SK-N-MC (cell line): Measurements from ENCODE around the gene LYPD4.

ENCODE experiments used
- DNase-seq: peaks from one replicate; pipeline ENCODE4 v3.0.0-alpha.2; 2011; ENCODE audit warnings: low read depth, low spot score
- H3K27ac ChIP-seq: fragments of 200-600 bp; sonication (generic); 2 replicates; pipeline ENCODE4 v1.5.1; 2016; ENCODE audit warnings: mixed run types
- H3K36me3 ChIP-seq: fragments of 200-600 bp; sonication (generic); 2 replicates; pipeline ENCODE4 v1.6.1; 2017; ENCODE audit warnings: antibody characterized with exemption, low read length, mixed read lengths; ENCODE audit not compliant: insufficient read depth
- H3K4me3 ChIP-seq: fragments of 200-600 bp; sonication (generic); 2 replicates; pipeline ENCODE4 v1.5.1; 2016
- H3K9ac ChIP-seq: fragments of 200-600 bp; sonication (generic); 2 replicates; pipeline ENCODE4 v1.8.0; 2017; ENCODE audit warnings: mixed run types, mixed read lengths; ENCODE audit not compliant: insufficient read length
- H3K9me3 ChIP-seq: fragments of 200-600 bp; sonication (generic); 2 replicates; pipeline ENCODE4 v1.6.1; 2017; ENCODE audit warnings: low read depth, mild to moderate bottlenecking, antibody characterized with exemption, low read length, moderate library complexity, mixed read lengths
- EZH2 ChIP-seq: fragments of 200-600 bp; sonication (generic); IDR thresholded peaks from one replicate; pipeline ENCODE4 v1.6.1; 2017; ENCODE audit warnings: antibody characterized with exemption
- FOXP2 ChIP-seq: optimal IDR thresholded peaks from 2 replicates; pipeline ENCODE3; 2011; ENCODE audit warnings: mild to moderate bottlenecking, moderate library complexity; ENCODE audit not compliant: insufficient read depth; ENCODE audit errors: extremely low read length, control extremely low read depth
- POLR2AphosphoS5 ChIP-seq: IDR thresholded peaks from 2 replicates; pipeline ENCODE4 v1.6.1; 2012; ENCODE audit warnings: mild to moderate bottlenecking, low read depth, low read length, borderline replicate concordance

The LYPD4 gene

GRCh38 chr19:41861116-41861768, 16.8 kb upstream of the LYPD4 start:
- no peak for DNase-seq
- TF ChIP-seq POLR2AphosphoS5 (no peak), EZH2 (no peak), FOXP2 (no peak)
- Histone ChIP-seq H3K9ac (peak overlapping the region; percentile 99), H3K27ac (peak overlapping the region; percentile 97), H3K9me3 (no peaks in the 10 kb centered on the region), H3K36me3 (peaks cover 56% of the 10 kb centered on the region), H3K4me3 (peak overlapping the region; percentile 100)

DNA sequence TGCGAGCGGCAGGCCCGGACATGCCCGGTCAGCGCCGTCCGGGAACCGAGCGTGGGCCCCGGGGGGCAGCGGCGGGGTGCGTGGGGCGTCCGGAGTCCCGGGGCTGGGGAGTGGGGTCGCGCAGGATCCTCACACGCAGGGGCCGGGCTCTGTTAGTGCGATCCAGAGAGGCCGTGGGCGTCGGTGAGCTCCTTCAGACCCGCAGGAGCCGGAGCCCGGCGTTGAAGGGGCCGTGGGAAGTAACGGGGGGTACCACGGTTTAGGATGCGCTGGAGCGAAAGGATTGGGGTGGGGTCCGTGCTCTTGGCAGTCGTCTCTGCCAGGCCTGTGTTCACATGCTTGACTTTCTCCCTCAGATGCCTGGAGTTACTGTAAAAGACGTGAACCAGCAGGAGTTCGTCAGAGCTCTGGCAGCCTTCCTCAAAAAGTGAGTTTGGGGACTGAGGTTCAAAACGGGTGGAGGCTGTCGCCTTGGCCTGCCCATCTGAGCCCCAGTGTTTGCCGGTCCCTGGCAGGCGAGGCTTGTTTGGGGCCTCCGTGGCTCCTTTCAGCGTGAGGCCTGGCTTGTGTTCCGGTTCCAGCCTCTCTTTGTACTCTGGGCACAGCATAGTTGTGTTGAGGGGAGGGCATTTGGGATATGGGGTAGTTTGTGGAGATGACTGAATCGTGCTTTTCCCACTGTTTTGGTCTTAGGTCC, 16.1 kb upstream of the LYPD4 start:
- no peaks in the 10 kb centered on the region for H3K9me3 ChIP-seq
- peak; percentile 34; the same call in 1 of the 2 replicates for TF ChIP-seq POLR2AphosphoS5
- TF ChIP-seq EZH2, result no peak
- no peak for DNase-seq
- H3K4me3 ChIP-seq, result peak overlapping the region; percentile 100
- H3K9ac ChIP-seq, result peak overlapping the region; percentile 99
- peaks cover 52% of the 10 kb centered on the region for H3K36me3 ChIP-seq
- H3K27ac ChIP-seq, result peak overlapping the region; percentile 97

DNA sequence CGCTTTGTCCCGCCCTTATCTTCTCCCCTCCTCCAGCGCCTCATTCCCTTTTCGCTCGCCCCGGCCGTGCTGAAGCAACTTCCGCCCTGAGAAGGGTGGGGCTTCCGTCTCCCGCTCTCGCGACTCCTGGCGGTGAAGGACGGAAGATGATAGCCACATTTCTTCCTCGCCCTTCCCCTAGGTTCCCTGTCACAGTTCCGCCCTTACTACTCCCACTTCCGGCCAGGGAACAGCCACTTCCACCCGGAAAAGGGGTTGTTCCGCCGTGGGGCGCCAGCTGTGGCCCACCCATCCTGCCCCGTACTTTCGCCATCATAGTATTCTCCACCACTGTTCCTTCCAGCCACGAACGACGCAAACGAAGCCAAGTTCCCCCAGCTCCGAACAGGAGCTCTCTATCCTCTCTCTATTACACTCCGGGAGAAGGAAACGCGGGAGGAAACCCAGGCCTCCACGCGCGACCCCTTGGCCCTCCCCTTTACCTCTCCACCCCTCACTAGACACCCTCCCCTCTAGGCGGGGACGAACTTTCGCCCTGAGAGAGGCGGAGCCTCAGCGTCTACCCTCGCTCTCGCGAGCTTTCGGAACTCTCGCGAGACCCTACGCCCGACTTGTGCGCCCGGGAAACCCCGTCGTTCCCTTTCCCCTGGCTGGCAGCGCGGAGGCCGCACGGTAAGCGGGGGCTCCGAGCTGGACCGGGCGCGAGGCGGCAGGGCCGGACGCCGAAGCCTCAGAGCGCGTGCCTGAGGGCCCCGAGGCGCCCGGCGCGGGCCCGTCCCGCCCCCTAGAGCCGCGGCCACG, 15.3 kb upstream of the LYPD4 start, which contains the start of gene RPS19:
Gene RPS19 (plus strand): TSS at position 638 of the 801 bp plus-strand sequence. CDS start 520 bp downstream, outside the sequence.
- peak; percentile 96 for DNase-seq
- Histone ChIP-seq H3K4me3 (peak within 1 kb of the TSS; percentile 100), H3K9me3 (no peaks in the 10 kb centered on the region), H3K36me3 (peaks cover 44% of the 10 kb centered on the region), H3K27ac (peak within 1 kb of the TSS; percentile 97), H3K9ac (peak within 1 kb of the TSS; percentile 99)
- peak; percentile 97 for TF ChIP-seq POLR2AphosphoS5
- TF ChIP-seq EZH2, result no peak

- peaks cover 38% of the 10 kb centered on the region for H3K36me3 ChIP-seq
- peak overlapping the region; percentile 70 for H3K9ac ChIP-seq
- peak overlapping the region; percentile 1 for H3K27ac ChIP-seq
- H3K9me3 ChIP-seq, result no peaks in the 10 kb centered on the region
- TF ChIP-seq EZH2 (no peak), FOXP2 (no peak), POLR2AphosphoS5 (peak; percentile 60)
- peak overlapping the region; percentile 100 for H3K4me3 ChIP-seq
- no peak for DNase-seq
Observed at GRCh38 chr19:41859213-41859617, 14.7 kb upstream of the LYPD4 start.

GRCh38 chr19:41853768-41854167, 9.3 kb upstream of the LYPD4 start:
- no peak for TF ChIP-seq POLR2AphosphoS5
- TF ChIP-seq EZH2, result no peak
- no peak for TF ChIP-seq FOXP2
- DNase-seq, result no peak
- Histone ChIP-seq H3K4me3 (no peak overlapping the region), H3K27ac (no peak overlapping the region), H3K36me3 (no peaks in the 10 kb centered on the region), H3K9ac (no peak overlapping the region), H3K9me3 (no peaks in the 10 kb centered on the region)

DNA sequence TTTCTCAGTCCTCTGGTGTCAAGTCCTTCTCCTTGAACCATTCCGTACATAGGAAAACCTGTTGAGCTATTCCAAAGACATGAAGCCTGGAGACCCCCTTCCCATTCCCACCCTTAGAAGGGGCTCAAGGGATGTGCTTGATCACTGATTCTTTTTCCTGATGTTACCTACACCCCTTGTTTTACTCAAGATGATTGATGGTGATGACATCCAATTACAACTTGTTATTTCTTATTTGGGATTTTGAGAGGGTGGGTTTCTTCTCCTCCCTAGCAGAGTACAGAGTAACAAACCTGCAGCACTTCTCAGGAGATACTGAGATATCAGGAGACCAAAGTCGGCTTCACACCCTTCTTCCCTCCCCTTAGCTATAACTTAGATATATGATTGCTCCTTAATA, 8.9 kb upstream of the LYPD4 start:
- no peak overlapping the region for H3K4me3 ChIP-seq
- H3K9me3 ChIP-seq, result no peaks in the 10 kb centered on the region
- H3K9ac ChIP-seq, result no peak overlapping the region
- H3K27ac ChIP-seq, result no peak overlapping the region
- no peak for DNase-seq
- TF ChIP-seq EZH2 (no peak), FOXP2 (no peak), POLR2AphosphoS5 (no peak)
- no peaks in the 10 kb centered on the region for H3K36me3 ChIP-seq

GRCh38 chr19:41851456-41851855, 7.0 kb upstream of the LYPD4 start:
- TF ChIP-seq POLR2AphosphoS5 (no peak), FOXP2 (no peak), EZH2 (no peak)
- H3K27ac ChIP-seq, result no peak overlapping the region
- no peak overlapping the region for H3K9ac ChIP-seq
- no peak for DNase-seq
- no peaks in the 10 kb centered on the region for H3K36me3 ChIP-seq
- H3K9me3 ChIP-seq, result no peaks in the 10 kb centered on the region
- no peak overlapping the region for H3K4me3 ChIP-seq

DNA sequence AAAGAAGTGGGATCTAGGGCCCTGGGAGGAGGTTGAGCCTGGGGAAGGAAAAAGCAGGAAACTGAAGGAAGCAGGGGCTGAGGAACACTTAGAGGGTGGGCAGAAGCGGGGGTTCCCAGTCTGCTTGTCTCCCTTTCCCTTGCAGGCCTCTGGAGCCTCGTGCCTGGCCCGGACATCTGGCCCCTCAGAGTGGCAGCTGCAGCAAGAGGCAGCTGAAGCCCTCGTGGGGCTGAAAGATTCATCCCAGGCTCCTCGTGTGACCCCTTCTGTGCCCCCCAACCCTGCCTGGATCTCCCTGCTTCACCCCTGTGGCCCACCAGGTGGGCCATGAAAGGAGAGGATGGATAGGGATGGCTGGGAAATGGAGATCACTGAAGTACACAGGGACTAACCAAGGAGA, 5.9 kb upstream of the LYPD4 start:
- Histone ChIP-seq H3K9me3 (no peaks in the 10 kb centered on the region), H3K9ac (no peak overlapping the region), H3K36me3 (no peaks in the 10 kb centered on the region), H3K4me3 (no peak overlapping the region), H3K27ac (no peak overlapping the region)
- no peak for DNase-seq
- no peak for TF ChIP-seq POLR2AphosphoS5
- no peak for TF ChIP-seq EZH2
- no peak for TF ChIP-seq FOXP2
